Activated CD8-positive, alpha-beta T cell treated with anti-CD3 and anti-CD28 coated beads, Interleukin-2, amount 10 ng/mL, durations not matched to agents 7 days and 5 days (primary cell): ENCODE data around the gene PSMF1. TPM values are rescaled to one million over a fixed set of nuclear protein-coding genes. Genes with fewer than 3 reads are reported as not detected.
"Not testable (repeated sequence)": the region's sequence is repeated elsewhere in the genome, so short reads cannot be mapped to it uniquely, and the experiment has no call there.

Source experiments
- ATAC-seq: fragments of 150-1000 bp; cut with Tn5 transposase; one replicate; pipeline ENCODE4 v1.10.0; 2021; ENCODE audit warnings: moderate library complexity
- CTCF ChIA-PET: fragments of 350-600 bp; sonication (Branson Sonifier 250); formaldehyde crosslinking; loops from one replicate; lab custom pipeline; 2021; ENCODE audit warnings: antibody characterized with exemption; lab: Charles Lee
- POLR2A ChIA-PET: fragments of 350-600 bp; sonication (Branson Sonifier 250); formaldehyde crosslinking; loops from one replicate; lab custom pipeline; 2021; ENCODE audit warnings: antibody characterized with exemption; lab: Charles Lee
- DNase-seq: peaks from one replicate; pipeline ENCODE4 v3.0.0-alpha.2; 2020
- H3K27ac Mint-ChIP-seq: one replicate; pipeline ENCODE4 v1.8.0; 2021; ENCODE audit warnings: mild to moderate bottlenecking, mixed read lengths
- H3K27me3 Mint-ChIP-seq: one replicate; pipeline ENCODE4 v1.8.0; 2021; ENCODE audit warnings: low read depth, mixed read lengths
- H3K36me3 Mint-ChIP-seq: one replicate; pipeline ENCODE4 v1.8.0; 2021; ENCODE audit warnings: low read depth, mixed read lengths
- H3K4me1 Mint-ChIP-seq: one replicate; pipeline ENCODE4 v1.8.0; 2021; ENCODE audit warnings: low read depth, mixed read lengths
- H3K4me3 Mint-ChIP-seq: one replicate; pipeline ENCODE4 v1.8.0; 2021; ENCODE audit warnings: mild to moderate bottlenecking, mixed read lengths
- H3K9me3 Mint-ChIP-seq: one replicate; pipeline ENCODE4 v1.8.0; 2022; ENCODE audit warnings: mixed read lengths; ENCODE audit not compliant: insufficient read depth
- total RNA-seq, 2 experiments: library from RNA; stranded (reverse); gene quantifications; one replicate each; pipeline ENCODE4 v1.2.3, GENCODE V29; 2021

PSMF1 gene
- total RNA-seq, 2 experiments from 2014 or later = 138 to 150 TPM

- H3K36me3 Mint-ChIP-seq = no peaks in the 10 kb centered on the region
- DNase-seq (no peak), ATAC-seq (no peak)
- ChIA-PET CTCF (no interaction called here), POLR2A (no interaction called here)
- H3K4me3 Mint-ChIP-seq = no peak overlapping the region
- peaks cover 1% of the 10 kb centered on the region for H3K4me1 Mint-ChIP-seq
- peaks cover 29% of the 10 kb centered on the region for H3K27me3 Mint-ChIP-seq
- H3K9me3 Mint-ChIP-seq = no peaks in the 10 kb centered on the region
- H3K27ac Mint-ChIP-seq = no peak overlapping the region
These were observed 89.0 kb downstream of the PSMF1 start for GRCh38 chr20:1207293-1207878.

GRCh38 chr20:1209447-1210387 lies 91.3 kb downstream of the PSMF1 start:
- peaks cover 29% of the 10 kb centered on the region for H3K27me3 Mint-ChIP-seq

GRCh38 chr20:1210501-1210900 lies 92.1 kb downstream of the PSMF1 start:
- Mint-ChIP-seq H3K27me3 (peaks cover 29% of the 10 kb centered on the region), H3K4me3 (no peak overlapping the region), H3K27ac (no peak overlapping the region), H3K4me1 (peaks cover 19% of the 10 kb centered on the region), H3K36me3 (no peaks in the 10 kb centered on the region), H3K9me3 (no peaks in the 10 kb centered on the region)
- DNase-seq (no peak), ATAC-seq (no peak)
- ChIA-PET POLR2A (no interaction called here), CTCF (interaction anchor here (1.0 to 5.0 kb wide), 3 partner anchors 16 to 285 kb away, joined by 3 to 22 read pairs (median 20); partner anchors contain the start of gene RAD21L1)

More at GRCh38 chr20:1209447-1210387, 91.3 kb downstream of the PSMF1 start:
- Mint-ChIP-seq H3K4me3 (no peak overlapping the region), H3K27ac (no peak overlapping the region), H3K9me3 (no peaks in the 10 kb centered on the region), H3K36me3 (no peaks in the 10 kb centered on the region), H3K4me1 (peaks cover 11% of the 10 kb centered on the region)
- ChIA-PET POLR2A (no interaction called here), CTCF (interaction anchor here (1.0 to 3.5 kb wide), 4 partner anchors 16 to 286 kb away, joined by 3 to 22 read pairs (median 3); no protein-coding TSS in a partner anchor)
- ATAC-seq (no peak), DNase-seq (no peak)

DNA sequence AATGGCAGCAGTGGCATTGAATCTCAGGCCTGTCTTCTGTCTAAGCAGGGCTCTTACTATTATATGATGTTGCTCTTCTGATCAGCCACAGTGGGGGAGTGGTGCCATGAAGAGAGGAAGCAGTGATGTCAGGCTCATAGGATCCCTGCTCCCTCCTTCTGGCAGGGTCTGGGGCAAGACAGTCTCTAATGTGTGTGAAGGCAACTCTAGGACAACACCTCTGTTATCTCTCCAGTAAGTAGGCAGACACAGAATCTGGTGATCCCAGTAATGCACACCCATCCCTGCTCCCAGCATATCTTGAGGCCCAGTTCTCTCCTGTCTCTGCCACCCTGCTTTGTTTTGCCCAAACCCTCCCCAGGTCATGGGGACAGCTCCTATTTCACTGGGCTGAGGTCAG lies 93.6 kb downstream of the PSMF1 start:
- ATAC-seq = no peak
- H3K36me3 Mint-ChIP-seq = no peaks in the 10 kb centered on the region
- no peak overlapping the region for H3K4me3 Mint-ChIP-seq
- H3K4me1 Mint-ChIP-seq = peaks cover 34% of the 10 kb centered on the region
- no peaks in the 10 kb centered on the region for H3K9me3 Mint-ChIP-seq
- H3K27me3 Mint-ChIP-seq = peaks cover 29% of the 10 kb centered on the region
- no peak overlapping the region for H3K27ac Mint-ChIP-seq
- ChIA-PET POLR2A (no interaction called here), CTCF (interaction anchor here (0.6 to 5.0 kb wide), 10 partner anchors 8 to 256 kb away, joined by 3 to 29 read pairs (median 14); partner anchors contain the start of genes C20orf202 and RAD21L1)
- no peak for DNase-seq

DNA sequence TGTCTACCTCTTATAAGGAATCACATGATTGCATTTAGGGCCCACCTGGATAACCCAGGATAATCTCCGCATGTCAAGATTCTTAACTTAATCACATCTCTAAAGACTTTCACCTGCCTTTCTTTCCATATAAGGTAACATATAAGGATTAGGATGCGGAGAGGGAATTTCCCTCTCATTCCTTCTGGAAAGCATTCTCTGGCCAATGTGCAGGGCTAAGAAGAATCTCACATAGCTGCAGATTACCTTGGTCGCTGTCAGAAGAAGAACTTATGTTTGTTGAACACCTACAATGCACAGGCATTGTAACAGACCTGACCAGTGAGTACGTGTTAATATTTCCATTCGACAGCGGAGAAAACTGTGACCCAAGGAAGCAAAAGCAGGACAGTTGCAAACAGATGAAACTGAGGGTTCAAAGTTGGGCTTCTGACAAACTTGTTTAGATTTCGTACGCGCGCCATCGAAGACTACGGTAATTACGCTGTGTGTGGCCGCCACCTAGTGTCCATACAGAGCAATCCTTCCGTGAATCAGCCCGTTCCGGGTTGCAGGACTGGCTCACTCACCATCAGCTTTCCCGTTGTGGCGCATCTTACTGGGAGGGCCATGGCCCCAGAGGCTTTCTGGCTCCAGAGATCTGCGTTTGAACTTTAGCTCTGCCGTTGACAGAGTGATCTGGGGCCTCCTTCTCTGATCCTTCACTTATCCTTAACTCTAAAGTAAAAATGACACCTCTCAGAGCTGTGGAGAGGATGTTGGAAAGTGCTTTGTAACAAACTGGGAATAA lies 94.4 kb downstream of the PSMF1 start:
- Mint-ChIP-seq H3K36me3 (no peaks in the 10 kb centered on the region), H3K9me3 (no peaks in the 10 kb centered on the region), H3K4me1 (peaks cover 34% of the 10 kb centered on the region), H3K27ac (no peak overlapping the region), H3K4me3 (no peak overlapping the region), H3K27me3 (peaks cover 27% of the 10 kb centered on the region)
- ATAC-seq (peak; percentile 95), DNase-seq (peak; percentile 84)
- ChIA-PET CTCF (interaction anchor here (0.6 to 5.0 kb wide), 33 partner anchors 9 to 409 kb away, joined by 3 to 29 read pairs (median 4); partner anchors contain the start of genes C20orf202, FAM110A, NSFL1C and PSMF1), POLR2A (interaction anchor here (0.6 to 0.7 kb wide), 2 partner anchors 37 to 223 kb away, joined by 3 read pairs; no protein-coding TSS in a partner anchor)

DNA sequence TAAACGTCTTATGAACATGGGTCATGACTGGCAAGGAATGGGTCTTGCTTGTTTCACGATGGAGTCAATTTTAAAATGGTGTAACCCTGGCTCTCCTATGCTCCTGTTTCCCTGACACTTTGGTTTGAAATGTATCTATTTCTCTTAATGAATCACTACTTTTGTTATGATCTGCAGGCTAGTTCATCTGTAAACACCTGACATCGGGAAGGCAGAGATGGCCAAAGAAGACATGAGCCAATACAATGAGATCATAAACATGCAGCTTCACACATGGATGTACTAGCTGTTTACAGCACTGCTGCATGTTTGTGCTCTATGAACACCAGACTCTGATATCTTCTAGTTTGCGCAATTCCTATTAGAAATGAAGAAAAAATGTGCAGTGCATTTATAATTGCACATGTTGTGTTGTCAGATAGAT lies 96.4 kb downstream of the PSMF1 start:
- peaks cover 28% of the 10 kb centered on the region for H3K27me3 Mint-ChIP-seq
- CTCF ChIA-PET = interaction anchor here (1.0 to 5.0 kb wide), 6 partner anchors 12 to 289 kb away, joined by 3 to 29 read pairs (median 11); partner anchors contain the start of gene RAD21L1
- POLR2A ChIA-PET = no interaction called here
- no peaks in the 10 kb centered on the region for H3K36me3 Mint-ChIP-seq
- ATAC-seq (no peak), DNase-seq (no peak)
- no peaks in the 10 kb centered on the region for H3K9me3 Mint-ChIP-seq
- H3K27ac Mint-ChIP-seq = no peak overlapping the region
- H3K4me3 Mint-ChIP-seq = no peak overlapping the region
- H3K4me1 Mint-ChIP-seq = peaks cover 34% of the 10 kb centered on the region

- ChIA-PET POLR2A (no interaction called here), CTCF (interaction anchor here (1.5 to 5.0 kb wide), 2 partner anchors 11 to 288 kb away, joined by 4 to 20 read pairs; partner anchors contain the start of gene RAD21L1)
- no peaks in the 10 kb centered on the region for H3K9me3 Mint-ChIP-seq
- H3K4me3 Mint-ChIP-seq = peak overlapping the region; percentile 35
- ATAC-seq (peak; percentile 70), DNase-seq (peak; percentile 45)
- peaks cover 28% of the 10 kb centered on the region for H3K27me3 Mint-ChIP-seq
- peak overlapping the region; percentile 82 for H3K27ac Mint-ChIP-seq
- H3K36me3 Mint-ChIP-seq = no peaks in the 10 kb centered on the region
- H3K4me1 Mint-ChIP-seq = peaks cover 34% of the 10 kb centered on the region
These were observed 97.2 kb downstream of the PSMF1 start for GRCh38 chr20:1215386-1216170.

- H3K4me1 Mint-ChIP-seq = peaks cover 34% of the 10 kb centered on the region
- H3K9me3 Mint-ChIP-seq, DNase-seq, H3K36me3 Mint-ChIP-seq, H3K27ac Mint-ChIP-seq, H3K4me3 Mint-ChIP-seq, ATAC-seq, POLR2A ChIA-PET: not testable (repeated sequence)
- CTCF ChIA-PET = interaction anchor here (0.6 kb wide), 1 partner anchor 9 kb away, joined by 3 read pairs; the partner anchor contains the start of gene RAD21L1
- peaks cover 27% of the 10 kb centered on the region for H3K27me3 Mint-ChIP-seq
These were observed 98.4 kb downstream of the PSMF1 start for GRCh38 chr20:1216527-1217427.
